NCI-H1105 (cell line): ENCODE results near the gene FXYD1.

ENCODE experiments used
- DNase-seq: peaks from one replicate; lab custom pipeline; 2025; lab: John Stamatoyannopoulos, UW

The FXYD1 gene

GRCh38 chr19:35162471-35163326 is 24.1 kb downstream of the FXYD1 start:
- DNase-seq: no peak

DNA sequence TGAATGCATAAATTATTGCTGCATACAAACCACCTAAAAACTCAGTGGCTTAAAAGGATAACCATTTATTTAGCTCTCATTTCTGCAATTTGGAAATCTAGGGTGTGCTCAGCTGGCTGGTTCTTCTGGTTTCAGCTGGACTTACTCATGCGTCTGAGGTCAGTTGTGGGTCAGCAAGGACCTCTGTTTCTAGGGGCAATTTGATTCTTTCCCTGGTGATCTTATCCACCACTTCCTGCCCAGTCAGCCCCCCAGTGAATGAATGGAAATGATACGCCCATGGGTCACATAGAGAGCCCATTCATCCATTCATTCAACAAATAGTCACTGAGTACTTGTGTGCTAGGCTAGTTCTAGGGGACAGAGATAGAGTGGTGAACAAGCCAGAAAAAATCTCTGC is 25.8 kb downstream of the FXYD1 start:
- DNase-seq: no peak

GRCh38 chr19:35165200-35166058 is 26.8 kb downstream of the FXYD1 start:
- no peak for DNase-seq

DNA sequence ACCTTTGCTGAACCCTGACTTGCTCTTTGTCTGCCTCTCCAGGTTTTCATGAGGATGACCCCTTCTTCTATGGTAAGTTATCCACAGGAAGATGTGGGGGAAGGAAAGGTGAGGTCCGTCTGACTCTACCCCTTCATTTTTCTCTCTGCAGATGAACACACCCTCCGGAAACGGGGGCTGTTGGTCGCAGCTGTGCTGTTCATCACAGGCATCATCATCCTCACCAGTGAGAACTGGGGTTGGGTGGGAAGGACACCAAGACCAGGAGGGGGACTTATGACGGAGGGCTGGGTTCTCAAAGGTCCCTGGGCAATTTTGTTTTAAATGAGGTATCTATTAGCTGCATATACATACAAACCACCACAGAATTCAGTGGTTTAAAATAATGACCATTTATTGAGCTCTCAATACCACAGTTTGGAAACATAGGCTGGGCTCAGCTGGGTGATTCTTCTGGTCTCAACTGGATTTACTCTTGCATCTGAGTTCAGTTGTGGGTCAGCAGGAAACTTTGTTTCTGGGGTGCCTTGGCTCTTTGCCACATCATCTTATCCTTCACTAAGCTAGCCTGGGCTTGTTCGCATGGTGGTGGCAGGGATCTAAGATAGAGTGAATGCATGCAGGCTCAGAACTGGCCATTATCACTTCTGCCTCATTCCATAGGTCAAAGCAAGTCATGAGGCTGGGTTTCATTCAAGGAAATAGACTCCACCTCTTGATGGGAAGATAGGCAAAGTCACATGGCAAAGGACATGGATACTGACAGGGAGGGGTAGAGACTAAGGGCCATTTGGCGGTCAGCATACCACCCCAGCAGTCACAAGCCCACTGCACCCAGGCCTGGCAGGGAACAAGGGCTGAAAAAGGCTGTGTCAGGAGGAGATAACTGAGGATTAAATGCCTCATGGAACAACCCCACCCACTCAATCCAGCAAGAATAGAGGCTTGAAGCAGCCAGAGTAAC is 27.8 kb downstream of the FXYD1 start:
- no peak for DNase-seq

DNA sequence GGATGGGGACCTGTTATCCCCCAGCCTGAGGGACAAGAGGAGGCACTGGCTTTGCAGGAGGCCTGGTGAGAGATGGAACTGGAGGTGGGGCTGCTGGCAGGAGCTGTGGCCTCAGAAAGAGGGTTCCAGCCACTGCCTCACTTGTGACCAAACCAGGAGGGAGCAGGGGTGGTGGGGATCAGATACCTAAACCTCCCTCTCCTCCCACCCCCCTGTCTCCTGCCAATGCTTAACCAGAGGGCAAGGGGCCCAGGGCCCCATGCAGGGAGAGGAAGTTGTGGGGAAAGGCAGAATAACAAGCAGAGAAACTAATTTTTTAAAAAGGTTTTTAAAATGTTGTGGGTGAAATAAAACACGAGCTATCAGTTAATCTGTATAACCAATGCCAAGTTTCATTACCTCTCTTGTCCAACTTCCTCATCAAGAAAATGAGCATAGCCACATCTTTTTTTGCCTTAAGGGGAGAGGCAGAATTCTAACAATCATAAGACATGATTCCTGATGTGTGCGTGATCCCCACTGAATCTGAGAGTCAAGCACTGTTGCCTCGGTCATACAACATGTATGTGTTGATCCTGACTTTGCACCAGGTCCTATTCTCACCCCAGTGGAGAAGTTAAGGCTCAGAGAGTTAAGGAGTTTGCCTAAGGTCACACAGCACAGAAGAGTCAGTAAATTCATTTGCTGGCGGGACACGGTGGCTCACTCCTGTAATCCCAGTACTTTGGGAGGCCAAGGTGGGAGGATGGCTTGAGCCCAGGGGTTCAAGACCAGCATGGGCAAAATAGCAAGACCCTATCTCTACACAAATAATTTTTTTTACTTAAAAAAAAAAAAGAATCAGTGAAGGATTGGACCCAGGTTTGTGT is 28.9 kb downstream of the FXYD1 start:
- no peak for DNase-seq

DNA sequence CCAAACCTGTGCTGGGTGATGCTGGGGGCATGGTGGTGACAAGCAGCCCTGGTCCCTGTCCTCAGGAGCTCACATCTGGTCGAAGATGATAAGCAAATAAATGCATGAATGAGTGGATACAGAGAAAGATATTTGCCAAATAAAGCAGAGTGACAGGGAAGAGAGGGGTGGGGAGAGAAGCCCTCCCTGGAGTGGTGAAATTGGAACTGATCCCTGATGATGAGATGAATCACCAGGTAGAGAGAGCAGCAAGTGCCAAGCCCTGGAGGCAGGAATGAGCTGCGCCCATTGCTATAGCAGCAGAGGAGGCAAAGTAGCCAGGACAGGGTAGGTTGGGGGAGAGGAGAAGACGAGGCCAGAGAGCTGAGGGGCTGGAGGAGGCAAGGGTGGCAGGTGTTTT is 29.6 kb downstream of the FXYD1 start:
- DNase-seq: no peak

GRCh38 chr19:35169221-35169995 is 30.8 kb downstream of the FXYD1 start:
- no peak for DNase-seq

DNA sequence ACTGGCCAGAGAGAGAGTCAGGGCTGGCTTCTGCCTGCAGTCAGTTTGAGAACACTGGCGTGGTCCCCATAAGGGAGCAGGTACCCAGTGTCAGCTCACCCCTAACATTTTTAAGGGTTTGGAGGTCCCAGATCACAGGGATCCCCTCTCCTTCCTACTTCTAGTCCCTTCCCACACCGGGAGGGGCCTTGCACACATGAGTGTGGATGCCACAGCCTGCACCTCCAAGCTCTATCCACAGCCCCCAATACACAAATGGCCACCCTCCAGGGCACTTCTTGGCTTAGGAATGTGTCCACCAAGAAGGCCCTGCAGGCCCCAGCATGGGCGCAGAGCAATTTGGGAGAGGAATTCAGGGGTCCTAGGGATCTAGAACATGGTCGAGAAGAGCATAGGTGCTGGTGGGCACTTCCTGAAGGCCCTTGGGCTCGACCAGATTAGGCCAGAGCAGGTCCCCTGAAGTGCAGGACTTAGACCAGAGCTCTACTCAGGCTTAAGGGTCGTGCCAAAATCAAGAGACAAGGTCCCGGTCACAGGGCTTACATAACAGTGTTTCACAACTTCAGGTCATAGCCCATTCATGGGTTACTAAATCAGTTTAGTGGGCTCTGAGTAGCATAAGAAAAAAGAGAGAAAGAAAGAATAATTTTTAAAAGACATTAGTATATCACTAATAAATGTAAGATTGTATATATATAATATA is 31.9 kb downstream of the FXYD1 start:
- DNase-seq: no peak

GRCh38 chr19:35171730-35172129 is 33.1 kb downstream of the FXYD1 start:
- no peak for DNase-seq

DNA sequence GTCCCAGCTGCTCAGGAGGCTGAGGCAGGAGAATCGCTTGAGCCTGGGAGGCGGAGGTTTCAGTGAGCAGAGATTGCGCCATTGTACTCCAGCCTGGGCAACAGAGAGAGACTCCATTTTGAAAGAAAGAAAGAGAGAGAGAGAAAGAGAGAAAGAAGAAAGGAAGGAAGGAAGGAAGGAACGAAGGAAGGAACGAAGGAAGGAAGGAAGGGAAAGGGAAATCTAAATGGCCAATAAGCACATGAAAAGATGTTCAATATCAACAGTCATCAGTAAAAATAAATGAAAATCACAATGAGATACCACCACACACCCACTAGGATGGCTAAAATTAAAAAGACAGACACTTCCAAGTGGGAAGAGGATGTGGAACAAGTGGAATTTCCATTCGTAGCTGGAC is 35.6 kb downstream of the FXYD1 start:
- no peak for DNase-seq

GRCh38 chr19:35176181-35176570 is 37.6 kb downstream of the FXYD1 start:
- DNase-seq: no peak

DNA sequence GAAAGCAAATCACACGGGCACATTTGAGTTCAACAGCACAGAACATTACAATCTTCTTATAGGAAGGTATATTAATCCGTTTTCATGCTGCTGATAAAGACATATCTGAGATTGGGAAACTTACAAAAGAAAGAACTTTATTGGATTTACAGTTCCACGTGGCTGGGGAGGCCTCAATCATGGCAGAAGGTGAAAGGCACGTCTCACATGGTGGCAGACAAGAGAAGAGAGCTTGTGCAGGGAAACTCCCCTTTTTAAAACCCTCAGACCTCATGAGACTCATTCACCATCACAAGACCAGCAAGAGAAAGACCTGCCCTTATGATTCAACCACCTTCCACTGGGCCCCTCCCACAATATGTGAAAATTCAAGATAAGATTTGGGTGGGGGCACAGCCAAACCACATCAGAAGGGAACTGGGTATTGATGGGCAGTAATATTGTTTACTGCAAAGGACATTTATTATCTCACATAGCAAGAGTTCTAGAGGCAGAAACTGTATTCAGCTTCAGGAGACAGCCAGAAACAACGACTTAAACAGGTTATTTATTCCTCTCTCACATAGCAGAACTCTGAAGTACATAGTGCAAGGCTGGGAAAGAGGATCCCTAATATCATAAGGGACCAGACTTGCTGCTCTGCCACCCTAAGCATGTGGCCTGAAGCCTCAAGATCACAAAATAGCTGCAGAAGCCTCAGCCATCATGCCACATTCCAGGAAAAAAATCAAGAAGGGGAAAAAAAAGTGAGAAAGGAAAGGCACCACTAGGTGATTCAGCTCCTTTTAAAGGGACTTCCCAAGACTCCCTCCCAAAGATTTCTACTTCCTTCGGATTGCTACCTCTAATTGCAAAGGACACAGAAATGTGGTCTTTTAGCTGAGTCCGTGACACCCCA is 39.0 kb downstream of the FXYD1 start:
- DNase-seq: no peak

- DNase-seq: no peak
Measured at GRCh38 chr19:35178701-35179100, 40.1 kb downstream of the FXYD1 start.

- no peak for DNase-seq
Measured at GRCh38 chr19:35179830-35180229, 41.2 kb downstream of the FXYD1 start.

GRCh38 chr19:35181387-35181786 is 42.8 kb downstream of the FXYD1 start:
- DNase-seq: no peak

- no peak for DNase-seq
Measured at GRCh38 chr19:35184267-35184666, 45.6 kb downstream of the FXYD1 start.

DNA sequence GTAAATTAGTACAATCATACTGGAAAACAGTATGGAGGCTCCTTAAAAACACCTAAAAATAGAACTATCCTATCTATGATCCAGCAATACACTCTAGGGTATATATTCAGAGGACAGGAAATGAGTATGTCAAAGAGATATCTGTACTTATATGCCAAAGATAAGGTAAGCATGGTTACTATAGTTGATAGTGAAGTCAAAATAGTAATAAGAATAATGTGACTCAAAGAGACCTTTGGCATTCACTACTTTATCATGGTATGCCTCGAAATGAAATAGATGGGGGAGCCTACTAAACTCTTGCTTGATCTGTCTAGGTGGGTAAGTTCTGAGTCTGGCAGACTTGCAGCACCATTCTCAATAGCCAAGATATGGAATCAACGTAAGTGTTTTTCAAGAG is 46.3 kb downstream of the FXYD1 start:
- DNase-seq: no peak
